GM12878 (cell line): ENCODE results near the gene GNA14. TPM values are rescaled to one million over a fixed set of nuclear protein-coding genes. Genes with fewer than 3 reads are reported as not detected.

Source experiments
- ATAC-seq: fragments of 200-7000 bp; cut with Tn5 transposase; 3 replicates; pipeline ENCODE4 v1.9.1; 2020; ENCODE audit warnings: mild to moderate bottlenecking, moderate library complexity
- BruUV-seq: library from RNA; stranded (reverse); fragments of 400-500 nt; replicated peaks from 2 replicates; lab custom pipeline; 2021; lab: Mats Ljungman, UMichigan
- CTCF ChIA-PET: fragments of 300-600 bp; sonication (Branson Sonifier 250); formaldehyde crosslinking; extraction: SDS; loops from one replicate; lab custom pipeline; 2021; ENCODE audit warnings: inconsistent platforms; lab: Yijun Ruan, JAX
- POLR2A ChIA-PET: fragments of 350-600 bp; formaldehyde crosslinking; extraction: SDS; loops from one replicate; lab custom pipeline; 2021; ENCODE audit warnings: inconsistent platforms; lab: Charles Lee
- RAD21 ChIA-PET: fragments of 300-600 bp; sonication (Branson Sonifier 250); formaldehyde crosslinking; loops from one replicate; lab custom pipeline; 2023; ENCODE audit warnings: antibody characterized with exemption; ENCODE audit not compliant: unreplicated experiment; lab: Charles Lee
- SMC1A ChIA-PET: fragments of 300-600 bp; sonication (Branson Sonifier 250); formaldehyde crosslinking; loops from one replicate; lab custom pipeline; 2023; ENCODE audit not compliant: unreplicated experiment, uncharacterized antibody; lab: Charles Lee
- DNase-seq: peaks from one replicate; pipeline ENCODE4 v3.0.0-alpha.2; 2011; ENCODE audit warnings: low read depth, low spot score
- FAIRE-seq: peaks from 3 replicates; lab custom pipeline; 2011; peaks lifted over from hg19 to GRCh38; lab: Jason Lieb, UNC
- H2AFZ ChIP-seq: 2 replicates; pipeline ENCODE4 v1.6.0; 2011; ENCODE audit warnings: low read depth, low read length, control low read depth; ENCODE audit not compliant: control insufficient read depth
- H3K27ac ChIP-seq: 2 replicates; pipeline ENCODE4 v1.5.1; 2011; ENCODE audit warnings: control low read depth; ENCODE audit not compliant: control insufficient read depth, insufficient read depth
- H3K27me3 ChIP-seq, 2 experiments: replicated peaks in 1 of 2; 2 replicates each; pipeline versions ENCODE4 v1.6.0 to v1.6.1; 2011; ENCODE audit warnings: low read length in 1 of 2; ENCODE audit not compliant: control insufficient read depth in 2 of 2, insufficient read depth in 2 of 2
- H3K36me3 ChIP-seq, 2 experiments: 2 replicates each; pipeline ENCODE4 v1.5.1; 2011; ENCODE audit warnings: low read length in 1 of 2; ENCODE audit not compliant: control insufficient read depth in 2 of 2, insufficient read depth in 2 of 2
- H3K4me1 ChIP-seq: 2 replicates; pipeline ENCODE4 v1.6.1; 2011; ENCODE audit warnings: mild to moderate bottlenecking, low read length, moderate library complexity, mixed read lengths; ENCODE audit not compliant: control insufficient read depth, insufficient read depth
- H3K4me2 ChIP-seq: 2 replicates; pipeline ENCODE4 v1.6.0; 2011; ENCODE audit warnings: control low read depth; ENCODE audit not compliant: control insufficient read depth, insufficient read depth
- H3K4me3 ChIP-seq: fragments of 200-600 bp; sonication (generic); 2 replicates; pipeline ENCODE4 v1.5.1; 2016
- H3K79me2 ChIP-seq: 2 replicates; pipeline ENCODE4 v1.6.0; 2011; ENCODE audit warnings: low read length; ENCODE audit not compliant: control insufficient read depth, insufficient read depth
- H3K9ac ChIP-seq: 2 replicates; pipeline ENCODE4 v1.8.0; 2011; ENCODE audit warnings: low read length, control low read depth, mixed read lengths; ENCODE audit not compliant: control insufficient read depth, insufficient read depth
- H3K9me3 ChIP-seq: replicated peaks from 3 replicates; pipeline ENCODE4 v1.5.1; 2011; ENCODE audit warnings: mild to moderate bottlenecking, low read length; ENCODE audit not compliant: control insufficient read depth, insufficient read depth
- H4K20me1 ChIP-seq: 2 replicates; pipeline ENCODE4 v1.6.0; 2011; ENCODE audit not compliant: control insufficient read depth, insufficient read depth
- ASH2L ChIP-seq: fragments of 300-600, 200-600 bp; sonication (generic); IDR thresholded peaks from 2 replicates; pipeline ENCODE4 v1.6.1; 2017; ENCODE audit warnings: low read depth, mild to moderate bottlenecking, borderline replicate concordance
- CHD4 ChIP-seq: fragments of 200-600 bp; sonication (generic); IDR thresholded peaks from 2 replicates; pipeline ENCODE4 v1.6.1; 2016; ENCODE audit warnings: mild to moderate bottlenecking
- HCFC1 ChIP-seq: fragments of 150-350 bp; IDR thresholded peaks from 2 replicates; pipeline ENCODE4 v1.6.1; 2014; ENCODE audit warnings: low read length
- HDGF ChIP-seq: fragments of 450-650 bp; IDR thresholded peaks from 2 replicates; pipeline ENCODE4 v1.6.1; 2016; ENCODE audit warnings: antibody characterized with exemption
- IKZF2 ChIP-seq, 2 experiments: fragments of 450-650 bp; IDR thresholded peaks; 2 replicates each; pipeline ENCODE4 v1.6.1; 2017; ENCODE audit warnings: mild to moderate bottlenecking in 2 of 2, moderate library complexity in 2 of 2
- NFYB ChIP-seq: IDR thresholded peaks from 2 replicates; pipeline ENCODE4 v1.6.1; 2011; ENCODE audit warnings: low read depth, mild to moderate bottlenecking, low read length, improper control_type of control experiment, moderate library complexity; ENCODE audit not compliant: insufficient read depth
- NR2F1 ChIP-seq: fragments of 450-650 bp; conservative IDR thresholded peaks from 2 replicates; pipeline ENCODE4 v1.6.1; 2017; ENCODE audit warnings: mild to moderate bottlenecking
- POLR2AphosphoS5 ChIP-seq: IDR thresholded peaks from 2 replicates; pipeline ENCODE4 v1.6.1; 2011; ENCODE audit warnings: mild to moderate bottlenecking, low read length, inconsistent platforms
- RB1 ChIP-seq: fragments of 450-650 bp; formaldehyde crosslinking; IDR thresholded peaks from 2 replicates; pipeline ENCODE4 v1.6.1; 2017; ENCODE audit warnings: mild to moderate bottlenecking, borderline replicate concordance
- WRNIP1 ChIP-seq: IDR thresholded peaks from 2 replicates; pipeline ENCODE4 v1.6.1; 2011; ENCODE audit warnings: low read depth, low read length, improper control_type of control experiment, borderline replicate concordance
- WGBS: methylation state at CpG from one replicate; pipeline ENCODE4 v1.1.6; 2016; ENCODE audit warnings: low lambda C conversion rate; ENCODE audit not compliant: insufficient replicate concordance, insufficient coverage; ENCODE audit errors: missing lambda C conversion rate; 5-methylcytosine and 5-hydroxymethylcytosine counted together
- in situ Hi-C: fragments of 300-500 bp; cut with MboI; formaldehyde crosslinking; loops from 9 replicates; pipeline ENCODE4 v1.14.3; 2018; ENCODE audit warnings: mixed read lengths
- intact Hi-C: fragments of 100-400 bp; cut with micrococcal nuclease; formaldehyde crosslinking; loops from one replicate; pipeline ENCODE4 v1.14.2; 2022; ENCODE audit not compliant: unreplicated experiment
- polyA plus RNA-seq, 11 experiments: library from polyadenylated mRNA; depleted of rRNA in 4 of 11; unstranded in 6 of 11; stranded (reverse) in 5 of 11; fragments of >200 nt; fragmentation: Nextera tagmentation in 4 of 11; fragmentation: Illumina TruSeq in 1 of 11; extraction: Ambion mirVana in 4 of 11; extraction: Trizol in 1 of 11; gene quantifications; 1 replicate in 1 of 11; 2 replicates in 10 of 11; pipeline versions ENCODE4 v1.2.1 to v1.2.3, GENCODE V29; 2011 to 2016; ENCODE audit warnings: inconsistent platforms in 2 of 11, missing spikeins in 2 of 11, low read depth in 1 of 11
- total RNA-seq, 4 experiments: library from RNA; depleted of rRNA in 3 of 4; stranded (reverse); fragments of >200 nt in 3 of 4; fragmentation: Illumina TruSeq in 1 of 4; extraction: Trizol in 1 of 4; gene quantifications; 2 replicates each; pipeline versions ENCODE4 v1.2.1 to v1.2.3, GENCODE V29; 2013 to 2021
- TF ChIP-seq, protein P1 (sequence below): fragments of 450-650 bp; IDR thresholded peaks from 2 replicates; pipeline ENCODE4 v1.6.1; 2017; ENCODE audit warnings: mild to moderate bottlenecking, moderate library complexity
- TF ChIP-seq, protein P2 (sequence below): fragments of 450-650 bp; IDR thresholded peaks from 2 replicates; pipeline ENCODE4 v1.6.1; 2016; ENCODE audit warnings: mild to moderate bottlenecking, moderate library complexity, borderline replicate concordance

Gene GNA14
- total and polyA plus RNA-seq, 10 of the 15 experiments (the other 5 are each of a cell fraction or from before 2014, with no cell fraction given), result 0.17 TPM; not detected in 9

DNA sequence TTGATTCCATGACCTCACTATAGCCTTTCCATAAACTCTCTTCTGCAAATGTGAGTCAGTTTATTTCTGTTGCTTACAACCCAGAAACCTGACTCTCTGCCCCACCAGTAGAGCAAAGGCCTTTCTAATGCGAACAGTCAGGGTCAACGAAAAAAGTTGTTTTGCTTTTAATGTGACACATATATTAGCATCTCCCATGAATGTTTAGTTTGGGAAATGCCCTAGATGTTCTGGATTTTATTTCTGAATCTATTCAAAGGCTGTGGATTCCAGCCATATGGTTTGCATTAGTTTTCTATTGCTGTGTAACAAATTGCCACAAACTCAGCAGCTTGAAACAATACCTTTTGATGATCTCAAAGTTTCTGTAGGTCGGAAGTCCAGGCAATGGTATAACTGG lies 193.5 kb downstream of the GNA14 start:
- RAD21 ChIA-PET, result interaction anchor here (0.7 kb wide), 1 partner anchor 21 kb away, joined by 3 read pairs; no protein-coding TSS in a partner anchor
- FAIRE-seq (no peak), DNase-seq (no peak), ATAC-seq (no peak)
- no peak overlapping the region for H2AFZ ChIP-seq
- BruUV-seq, result no TSS peak
- CTCF ChIA-PET, result interaction anchor here (0.6 to 7.1 kb wide), 11 partner anchors 8 to 667 kb away, joined by 3 to 79 read pairs (median 9); no protein-coding TSS in a partner anchor
- H3K27me3 ChIP-seq, result no peaks in the 10 kb centered on the region; a peak in 2 of 4 replicates
- TF ChIP-seq NR2F1 (no peak), NFYB (no peak), IKZF2 (IDR thresholded peaks at IDR 0.05) (no peak), CHD4 (no peak), ASH2L (no peak), POLR2AphosphoS5 (no peak), HCFC1 (no peak), HDGF (no peak), WRNIP1 (no peak), RB1 (no peak)
- TF ChIP-seq, protein P1, sequence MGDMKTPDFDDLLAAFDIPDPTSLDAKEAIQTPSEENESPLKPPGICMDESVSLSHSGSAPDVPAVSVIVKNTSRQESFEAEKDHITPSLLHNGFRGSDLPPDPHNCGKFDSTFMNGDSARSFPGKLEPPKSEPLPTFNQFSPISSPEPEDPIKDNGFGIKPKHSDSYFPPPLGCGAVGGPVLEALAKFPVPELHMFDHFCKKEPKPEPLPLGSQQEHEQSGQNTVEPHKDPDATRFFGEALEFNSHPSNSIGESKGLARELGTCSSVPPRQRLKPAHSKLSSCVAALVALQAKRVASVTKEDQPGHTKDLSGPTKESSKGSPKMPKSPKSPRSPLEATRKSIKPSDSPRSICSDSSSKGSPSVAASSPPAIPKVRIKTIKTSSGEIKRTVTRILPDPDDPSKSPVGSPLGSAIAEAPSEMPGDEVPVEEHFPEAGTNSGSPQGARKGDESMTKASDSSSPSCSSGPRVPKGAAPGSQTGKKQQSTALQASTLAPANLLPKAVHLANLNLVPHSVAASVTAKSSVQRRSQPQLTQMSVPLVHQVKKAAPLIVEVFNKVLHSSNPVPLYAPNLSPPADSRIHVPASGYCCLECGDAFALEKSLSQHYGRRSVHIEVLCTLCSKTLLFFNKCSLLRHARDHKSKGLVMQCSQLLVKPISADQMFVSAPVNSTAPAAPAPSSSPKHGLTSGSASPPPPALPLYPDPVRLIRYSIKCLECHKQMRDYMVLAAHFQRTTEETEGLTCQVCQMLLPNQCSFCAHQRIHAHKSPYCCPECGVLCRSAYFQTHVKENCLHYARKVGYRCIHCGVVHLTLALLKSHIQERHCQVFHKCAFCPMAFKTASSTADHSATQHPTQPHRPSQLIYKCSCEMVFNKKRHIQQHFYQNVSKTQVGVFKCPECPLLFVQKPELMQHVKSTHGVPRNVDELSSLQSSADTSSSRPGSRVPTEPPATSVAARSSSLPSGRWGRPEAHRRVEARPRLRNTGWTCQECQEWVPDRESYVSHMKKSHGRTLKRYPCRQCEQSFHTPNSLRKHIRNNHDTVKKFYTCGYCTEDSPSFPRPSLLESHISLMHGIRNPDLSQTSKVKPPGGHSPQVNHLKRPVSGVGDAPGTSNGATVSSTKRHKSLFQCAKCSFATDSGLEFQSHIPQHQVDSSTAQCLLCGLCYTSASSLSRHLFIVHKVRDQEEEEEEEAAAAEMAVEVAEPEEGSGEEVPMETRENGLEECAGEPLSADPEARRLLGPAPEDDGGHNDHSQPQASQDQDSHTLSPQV, result no peak
- TF ChIP-seq, protein P2, sequence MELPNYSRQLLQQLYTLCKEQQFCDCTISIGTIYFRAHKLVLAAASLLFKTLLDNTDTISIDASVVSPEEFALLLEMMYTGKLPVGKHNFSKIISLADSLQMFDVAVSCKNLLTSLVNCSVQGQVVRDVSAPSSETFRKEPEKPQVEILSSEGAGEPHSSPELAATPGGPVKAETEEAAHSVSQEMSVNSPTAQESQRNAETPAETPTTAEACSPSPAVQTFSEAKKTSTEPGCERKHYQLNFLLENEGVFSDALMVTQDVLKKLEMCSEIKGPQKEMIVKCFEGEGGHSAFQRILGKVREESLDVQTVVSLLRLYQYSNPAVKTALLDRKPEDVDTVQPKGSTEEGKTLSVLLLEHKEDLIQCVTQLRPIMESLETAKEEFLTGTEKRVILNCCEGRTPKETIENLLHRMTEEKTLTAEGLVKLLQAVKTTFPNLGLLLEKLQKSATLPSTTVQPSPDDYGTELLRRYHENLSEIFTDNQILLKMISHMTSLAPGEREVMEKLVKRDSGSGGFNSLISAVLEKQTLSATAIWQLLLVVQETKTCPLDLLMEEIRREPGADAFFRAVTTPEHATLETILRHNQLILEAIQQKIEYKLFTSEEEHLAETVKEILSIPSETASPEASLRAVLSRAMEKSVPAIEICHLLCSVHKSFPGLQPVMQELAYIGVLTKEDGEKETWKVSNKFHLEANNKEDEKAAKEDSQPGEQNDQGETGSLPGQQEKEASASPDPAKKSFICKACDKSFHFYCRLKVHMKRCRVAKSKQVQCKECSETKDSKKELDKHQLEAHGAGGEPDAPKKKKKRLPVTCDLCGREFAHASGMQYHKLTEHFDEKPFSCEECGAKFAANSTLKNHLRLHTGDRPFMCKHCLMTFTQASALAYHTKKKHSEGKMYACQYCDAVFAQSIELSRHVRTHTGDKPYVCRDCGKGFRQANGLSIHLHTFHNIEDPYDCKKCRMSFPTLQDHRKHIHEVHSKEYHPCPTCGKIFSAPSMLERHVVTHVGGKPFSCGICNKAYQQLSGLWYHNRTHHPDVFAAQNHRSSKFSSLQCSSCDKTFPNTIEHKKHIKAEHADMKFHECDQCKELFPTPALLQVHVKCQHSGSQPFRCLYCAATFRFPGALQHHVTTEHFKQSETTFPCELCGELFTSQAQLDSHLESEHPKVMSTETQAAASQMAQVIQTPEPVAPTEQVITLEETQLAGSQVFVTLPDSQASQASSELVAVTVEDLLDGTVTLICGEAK, result no peak
- no peaks in the 10 kb centered on the region for H3K79me2 ChIP-seq
- H3K4me1 ChIP-seq, result no peaks in the 10 kb centered on the region
- H3K9ac ChIP-seq, result no peak overlapping the region
- no peak overlapping the region for H3K4me3 ChIP-seq
- H3K27ac ChIP-seq, result no peak overlapping the region
- intact Hi-C loops, result loop anchor here (2.0 to 10.0 kb wide), 5 partner anchors 34 to 668 kb away; partner anchors contain the start of gene GNAQ
- SMC1A ChIA-PET, result interaction anchor here (1.1 to 3.3 kb wide), 5 partner anchors 33 to 581 kb away, joined by 3 to 12 read pairs (median 7); no protein-coding TSS in a partner anchor
- in situ Hi-C loops, result no loop called here
- no peaks in the 10 kb centered on the region for H3K36me3 ChIP-seq
- no peaks in the 10 kb centered on the region for H3K9me3 ChIP-seq
- POLR2A ChIA-PET, result no interaction called here
- 34% methylated on average over 3 of the region's 3 CpGs for WGBS
- no peak overlapping the region for H3K4me2 ChIP-seq
- no peaks in the 10 kb centered on the region for H4K20me1 ChIP-seq
